ENCODE data around the gene FOXM1.

FOXM1 gene

DNA sequence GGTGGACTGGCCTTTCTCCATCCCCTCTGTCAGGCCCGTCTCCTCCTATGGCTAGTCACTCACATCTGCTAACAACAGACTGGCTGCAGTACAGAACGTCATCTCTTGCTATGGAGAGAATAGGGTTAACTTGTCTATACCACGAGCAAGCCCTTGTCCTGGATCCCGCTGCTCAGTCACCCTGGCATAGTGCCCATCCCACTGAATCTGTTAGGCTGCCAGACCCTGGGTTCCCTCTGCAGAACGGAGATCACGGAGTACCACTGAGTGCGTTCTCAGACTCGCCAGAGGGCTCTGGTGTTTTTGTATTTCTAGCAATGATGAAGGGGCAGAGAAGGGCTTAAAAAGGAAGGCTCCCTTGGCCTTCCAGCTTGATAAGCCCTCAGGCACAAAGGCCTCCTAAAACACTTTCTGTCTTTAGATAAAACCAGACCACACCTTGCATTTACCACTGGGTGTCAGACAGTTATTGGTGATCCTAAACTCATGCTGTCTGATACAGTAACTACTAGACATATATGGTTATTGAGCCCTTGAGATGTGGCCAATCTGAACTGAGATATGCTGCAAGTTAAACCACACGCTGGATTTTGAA lies 35.8 kb downstream of the FOXM1 start:
- Histone ChIP-seq H3K9me2 (replicated peaks; ENCODE audit: control insufficient read depth, low read length) (no peaks in the 10 kb centered on the region), H3K36me3 (ENCODE audit: control insufficient read depth, low read length) (peaks cover 3% of the 10 kb centered on the region), H3K79me2 (ENCODE audit: control insufficient read depth, low read length) (no peaks in the 10 kb centered on the region), H3K4me1 (ENCODE audit: control insufficient read depth, low read length) (no peaks in the 10 kb centered on the region), H3K4me3 (ENCODE audit: low read length) (no peak overlapping the region), H3F3A (ENCODE audit: control insufficient read depth, insufficient read depth) (no peaks in the 10 kb centered on the region), H3K9me3 (ENCODE audit: control insufficient read depth, insufficient read depth, low read length) (no peaks in the 10 kb centered on the region), H3K27ac (ENCODE audit: low read depth, low read length) (no peak overlapping the region), H3K27me3 (ENCODE audit: control insufficient read depth, low read length) (no peaks in the 10 kb centered on the region), H4K20me1 (ENCODE audit: control insufficient read depth, insufficient read depth, low read depth, low read length) (no peaks in the 10 kb centered on the region), H3K4me2 (ENCODE audit: low read length) (no peak overlapping the region)
- no peak for TF ChIP-seq EZH2phosphoT487 (IDR thresholded peaks at IDR 0.05; ENCODE audit: borderline replicate concordance, low read length)
- TF ChIP-seq, protein P1, sequence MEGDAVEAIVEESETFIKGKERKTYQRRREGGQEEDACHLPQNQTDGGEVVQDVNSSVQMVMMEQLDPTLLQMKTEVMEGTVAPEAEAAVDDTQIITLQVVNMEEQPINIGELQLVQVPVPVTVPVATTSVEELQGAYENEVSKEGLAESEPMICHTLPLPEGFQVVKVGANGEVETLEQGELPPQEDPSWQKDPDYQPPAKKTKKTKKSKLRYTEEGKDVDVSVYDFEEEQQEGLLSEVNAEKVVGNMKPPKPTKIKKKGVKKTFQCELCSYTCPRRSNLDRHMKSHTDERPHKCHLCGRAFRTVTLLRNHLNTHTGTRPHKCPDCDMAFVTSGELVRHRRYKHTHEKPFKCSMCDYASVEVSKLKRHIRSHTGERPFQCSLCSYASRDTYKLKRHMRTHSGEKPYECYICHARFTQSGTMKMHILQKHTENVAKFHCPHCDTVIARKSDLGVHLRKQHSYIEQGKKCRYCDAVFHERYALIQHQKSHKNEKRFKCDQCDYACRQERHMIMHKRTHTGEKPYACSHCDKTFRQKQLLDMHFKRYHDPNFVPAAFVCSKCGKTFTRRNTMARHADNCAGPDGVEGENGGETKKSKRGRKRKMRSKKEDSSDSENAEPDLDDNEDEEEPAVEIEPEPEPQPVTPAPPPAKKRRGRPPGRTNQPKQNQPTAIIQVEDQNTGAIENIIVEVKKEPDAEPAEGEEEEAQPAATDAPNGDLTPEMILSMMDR (IDR thresholded peaks at IDR 0.05; ENCODE audit: low read depth, low read length, poor library complexity, severe bottlenecking): no peak

GRCh38 chr12:2836574-2836973 lies 40.4 kb downstream of the FOXM1 start:
- no peaks in the 10 kb centered on the region for H3K36me3 ChIP-seq (ENCODE audit: control insufficient read depth, low read length)
- no peaks in the 10 kb centered on the region for H3K4me1 ChIP-seq (ENCODE audit: control insufficient read depth, low read length)
- no peak overlapping the region for H3K4me2 ChIP-seq (ENCODE audit: low read length)

GRCh38 chr12:2835691-2836403 lies 41.1 kb downstream of the FOXM1 start:
- Histone ChIP-seq H3K36me3 (ENCODE audit: control insufficient read depth, low read length) (no peaks in the 10 kb centered on the region), H3K9me3 (ENCODE audit: control insufficient read depth, insufficient read depth, low read length) (no peaks in the 10 kb centered on the region), H3K4me3 (ENCODE audit: low read length) (no peak overlapping the region), H4K20me1 (ENCODE audit: control insufficient read depth, insufficient read depth, low read depth, low read length) (no peaks in the 10 kb centered on the region), H3K79me2 (ENCODE audit: control insufficient read depth, low read length) (no peaks in the 10 kb centered on the region), H3K4me2 (ENCODE audit: low read length) (no peak overlapping the region), H3K4me1 (ENCODE audit: control insufficient read depth, low read length) (no peaks in the 10 kb centered on the region), H3K9me2 (replicated peaks; ENCODE audit: control insufficient read depth, low read length) (no peaks in the 10 kb centered on the region), H3K27ac (ENCODE audit: low read depth, low read length) (no peak overlapping the region), H3F3A (ENCODE audit: control insufficient read depth, insufficient read depth) (no peaks in the 10 kb centered on the region), H3K27me3 (ENCODE audit: control insufficient read depth, low read length) (no peaks in the 10 kb centered on the region)
- TF ChIP-seq EZH2phosphoT487 (IDR thresholded peaks at IDR 0.05; ENCODE audit: borderline replicate concordance, low read length): no peak
- TF ChIP-seq, protein P1 (IDR thresholded peaks at IDR 0.05; ENCODE audit: low read depth, low read length, poor library complexity, severe bottlenecking): no peak

More at GRCh38 chr12:2836574-2836973, 40.4 kb downstream of the FOXM1 start:
- H3K79me2 ChIP-seq (ENCODE audit: control insufficient read depth, low read length): no peaks in the 10 kb centered on the region
- no peaks in the 10 kb centered on the region for H3K27me3 ChIP-seq (ENCODE audit: control insufficient read depth, low read length)
- no peaks in the 10 kb centered on the region for H3K9me3 ChIP-seq (ENCODE audit: control insufficient read depth, insufficient read depth, low read length)
- TF ChIP-seq, protein P1 (IDR thresholded peaks at IDR 0.05; ENCODE audit: low read depth, low read length, poor library complexity, severe bottlenecking): no peak
- no peak for TF ChIP-seq EZH2phosphoT487 (IDR thresholded peaks at IDR 0.05; ENCODE audit: borderline replicate concordance, low read length)
- H3K27ac ChIP-seq (ENCODE audit: low read depth, low read length): no peak overlapping the region
- no peaks in the 10 kb centered on the region for H3K9me2 ChIP-seq (replicated peaks; ENCODE audit: control insufficient read depth, low read length)
- H3F3A ChIP-seq (ENCODE audit: control insufficient read depth, insufficient read depth): no peaks in the 10 kb centered on the region
- no peak overlapping the region for H3K4me3 ChIP-seq (ENCODE audit: low read length)
- H4K20me1 ChIP-seq (ENCODE audit: control insufficient read depth, insufficient read depth, low read depth, low read length): no peaks in the 10 kb centered on the region
